ENCODE results near the gene CAD.

Gene CAD

DNA sequence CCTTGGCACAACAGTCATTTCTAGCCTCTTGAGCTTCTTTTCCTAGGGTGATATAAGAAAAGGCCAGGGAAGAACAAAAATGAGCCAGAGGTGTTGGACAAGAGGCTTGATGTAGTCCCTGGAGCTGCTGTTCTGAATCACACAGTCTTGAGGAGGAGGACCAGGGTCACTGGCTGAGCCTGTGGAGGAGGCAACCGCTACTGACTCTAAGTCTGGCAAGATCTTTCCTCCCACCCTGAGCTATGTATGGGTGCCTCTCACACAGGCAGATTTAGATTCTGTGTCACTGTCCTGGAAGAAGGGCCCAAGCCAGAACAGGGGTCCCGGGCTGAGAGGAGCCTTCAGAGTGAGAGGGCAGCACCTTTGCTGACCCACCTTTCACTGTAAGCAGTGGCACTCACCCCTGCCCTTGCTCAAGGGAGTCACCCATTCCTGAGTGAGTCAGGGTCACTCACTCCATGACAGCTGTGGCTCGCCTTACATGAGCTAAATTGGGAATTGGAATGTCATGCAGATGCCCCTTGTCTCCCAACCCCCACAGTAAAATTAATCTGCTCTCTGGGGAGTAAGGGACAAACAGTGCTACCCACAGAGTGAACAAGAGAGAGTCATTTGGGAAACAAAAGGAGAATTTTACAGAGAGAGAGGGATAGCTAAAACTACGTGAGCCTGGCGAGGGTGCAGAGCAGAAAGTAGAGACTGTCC lies 64.8 kb downstream of the CAD start, which contains the start of gene TRIM54:
TRIM54 (plus strand) TSS at position 575 of the 705 bp plus-strand sequence. CDS start 303 bp downstream, outside the sequence.
- DNase-seq (ENCODE audit: low spot score): peak; percentile 74

DNA sequence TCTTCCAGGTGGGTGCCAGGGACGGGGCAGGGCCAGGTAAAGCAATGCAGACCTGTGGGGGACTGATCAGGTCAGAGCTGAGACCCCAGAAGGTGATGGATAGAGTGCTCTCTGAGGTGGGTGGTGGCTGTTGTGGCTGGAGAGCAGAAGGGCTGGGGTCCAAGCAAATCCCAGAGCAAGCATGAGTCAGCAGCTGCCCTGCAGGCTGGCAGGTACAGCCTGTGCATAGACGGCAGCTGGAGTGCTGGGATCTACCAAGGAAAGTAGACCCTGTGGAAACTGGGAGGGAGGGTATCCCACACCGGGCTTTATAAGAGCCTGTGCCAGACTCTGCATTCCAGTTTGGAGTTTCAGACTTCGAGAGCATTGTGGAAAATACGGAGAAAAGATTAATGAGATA lies 65.7 kb downstream of the CAD start:
- no peak for DNase-seq (ENCODE audit: low spot score)

DNA sequence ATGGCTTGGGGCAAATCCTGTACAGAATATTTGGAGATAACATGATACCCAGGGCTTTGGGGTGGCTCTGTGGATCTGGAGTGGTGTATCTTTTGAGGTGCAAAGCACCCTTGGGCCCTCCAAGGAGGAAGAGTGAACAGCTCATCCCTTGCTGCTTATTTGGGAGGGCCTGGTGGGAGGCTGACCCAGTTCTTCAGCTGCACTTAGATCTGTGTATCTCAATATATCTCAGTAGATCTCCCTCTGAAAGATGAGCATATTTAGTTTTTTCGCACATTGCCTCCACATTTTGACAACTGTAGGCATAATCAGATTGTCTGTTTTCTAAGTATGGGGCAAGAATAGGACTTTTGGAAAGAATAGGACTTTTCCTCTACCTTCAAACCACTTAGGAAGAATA lies 67.8 kb downstream of the CAD start:
- DNase-seq (ENCODE audit: low spot score): no peak

DNA sequence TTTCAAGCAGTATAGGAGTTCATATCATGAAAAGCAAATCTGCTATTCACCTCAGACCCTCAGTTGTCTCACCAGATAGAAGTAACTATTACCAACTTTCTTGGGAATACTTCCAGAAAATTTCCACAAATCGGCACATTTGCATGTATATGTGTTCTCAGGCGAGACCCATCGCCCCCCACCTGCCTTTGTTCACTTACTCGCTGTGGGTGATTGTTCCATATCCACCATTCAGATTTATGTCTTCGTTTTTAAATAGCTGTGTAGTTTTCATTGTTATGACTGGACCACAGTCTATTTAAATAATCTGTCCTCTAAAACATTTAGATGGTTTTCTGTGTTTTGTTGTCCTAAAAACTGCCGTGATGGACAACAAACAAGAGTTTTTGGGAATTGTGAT lies 68.3 kb downstream of the CAD start:
- DNase-seq (ENCODE audit: low spot score): no peak

DNA sequence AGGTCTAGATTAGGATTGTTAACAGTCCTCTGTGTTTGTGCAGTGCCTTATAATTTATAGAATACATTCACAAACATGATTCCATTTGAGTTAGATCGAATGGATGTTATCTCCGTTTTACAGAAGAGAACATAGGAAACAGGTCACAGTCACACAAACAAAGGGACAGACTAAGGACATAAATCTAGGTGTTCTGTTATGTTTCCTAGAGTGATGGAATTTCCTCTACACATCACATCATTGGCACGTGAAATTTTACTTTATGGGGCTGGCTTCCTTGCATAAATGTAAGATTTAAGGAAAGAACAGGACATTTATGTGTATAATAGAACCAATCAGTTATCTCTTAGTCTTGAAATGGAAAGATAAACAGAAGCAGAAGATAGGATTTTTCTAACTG lies 71.4 kb downstream of the CAD start:
- DNase-seq (ENCODE audit: low spot score): no peak

DNA sequence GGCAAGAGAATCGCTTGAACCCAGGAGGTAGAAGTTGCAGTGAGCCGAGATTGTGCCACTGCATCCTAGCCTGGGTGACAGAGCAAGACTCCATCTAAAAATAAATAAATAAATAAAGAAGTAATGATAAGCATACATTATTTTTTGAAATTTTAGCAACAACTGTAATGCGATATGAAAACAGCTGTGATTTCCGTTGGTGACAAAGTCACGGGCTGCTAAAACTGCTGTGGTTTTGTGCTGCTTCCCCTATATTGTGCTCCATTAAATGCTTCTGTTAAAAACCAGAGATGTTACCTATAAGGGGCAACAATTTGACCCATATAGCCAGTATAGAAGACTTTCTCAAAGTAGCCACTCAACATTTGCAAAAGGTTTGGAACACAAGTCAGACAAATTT lies 73.4 kb downstream of the CAD start:
- DNase-seq (ENCODE audit: low spot score): no peak

DNA sequence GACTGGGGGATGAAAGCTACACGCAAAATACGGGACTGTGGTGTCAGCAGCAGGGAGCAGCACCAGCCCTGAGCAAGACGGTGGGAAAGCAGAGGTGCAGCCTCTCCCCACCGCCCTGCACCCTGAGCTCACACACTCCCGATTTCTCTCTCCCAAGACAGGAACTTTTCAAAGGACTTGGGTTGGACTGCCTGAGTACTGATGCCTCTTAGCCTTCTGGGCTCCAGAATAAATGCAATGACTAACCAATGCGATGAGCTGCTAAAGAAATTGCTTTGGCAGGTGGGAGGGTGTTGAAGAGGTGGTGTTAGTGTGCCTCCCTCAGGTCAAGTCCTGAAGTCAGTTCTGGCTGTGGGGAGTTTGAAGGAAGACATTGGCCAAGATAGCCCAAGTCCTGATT lies 74.7 kb downstream of the CAD start:
- DNase-seq (ENCODE audit: low spot score): no peak

Data from hepatic stellate cell (primary cell).